ENCODE results near the gene CHPF.

Gene CHPF

GRCh38 chr2:219543596-219544358, at the start of gene CHPF, which contains the start of gene TMEM198 (continued):
- no peak for TF ChIP-seq MYNN (tag by site-specific recombination; IDR thresholded peaks at IDR 0.05; ENCODE audit: borderline replicate concordance)
- no peak for TF ChIP-seq REPIN1 (tag by site-specific recombination; IDR thresholded peaks at IDR 0.05; ENCODE audit: low read depth)
- TF ChIP-seq ZNF624 (tag by site-specific recombination; IDR thresholded peaks at IDR 0.05) = no peak
- peak; percentile 94 for TF ChIP-seq ZBTB21 (tag by site-specific recombination; IDR thresholded peaks at IDR 0.05)
- peak; percentile 66; the same call in 1 of the 2 replicates for TF ChIP-seq KLF1 (tag by site-specific recombination; IDR thresholded peaks at IDR 0.05)
- TF ChIP-seq ZNF555 (tag by site-specific recombination; conservative IDR thresholded peaks at IDR 0.05) = no peak
- peak; percentile 98 for TF ChIP-seq ATF2 (tag by site-specific recombination; IDR thresholded peaks at IDR 0.05; ENCODE audit: low read depth)
- TF ChIP-seq PATZ1 (tag by site-specific recombination; IDR thresholded peaks at IDR 0.05) = peak; percentile 99
- TF ChIP-seq ELK4 (IDR thresholded peaks at IDR 0.05; ENCODE audit: borderline replicate concordance, low read depth, low read length) = peak; percentile 77; the same call in 1 of the 2 replicates
- TF ChIP-seq ZNF449 (tag by site-specific recombination; IDR thresholded peaks at IDR 0.05) = no peak
- TF ChIP-seq ZNF529 (tag by site-specific recombination; IDR thresholded peaks at IDR 0.05; ENCODE audit: insufficient replicate concordance) = no peak
- peak; percentile 96 for TF ChIP-seq SP3 (tag by site-specific recombination; IDR thresholded peaks at IDR 0.05)
- TF ChIP-seq ZNF26 (tag by site-specific recombination; IDR thresholded peaks at IDR 0.05) = no peak
- TF ChIP-seq ZNF791 (tag by site-specific recombination; IDR thresholded peaks at IDR 0.05) = no peak
- TF ChIP-seq HOXD13 (CRISPR knock-in tag; IDR thresholded peaks at IDR 0.05; ENCODE audit: borderline replicate concordance) = no peak
- no peak for TF ChIP-seq ZNF148 (tag by site-specific recombination; IDR thresholded peaks at IDR 0.05; ENCODE audit: borderline replicate concordance)
- TF ChIP-seq ZNF155 (tag by site-specific recombination; IDR thresholded peaks at IDR 0.05) = no peak
- TF ChIP-seq ZBTB20 (tag by site-specific recombination; IDR thresholded peaks at IDR 0.05) = peak; percentile 35; the same call in 1 of the 2 replicates
- no peak for TF ChIP-seq ZNF221 (tag by site-specific recombination; IDR thresholded peaks at IDR 0.05; ENCODE audit: borderline replicate concordance)
- no peak for TF ChIP-seq ZNF18 (tag by site-specific recombination; IDR thresholded peaks at IDR 0.05)
- no peak for TF ChIP-seq ZNF776 (tag by site-specific recombination; IDR thresholded peaks at IDR 0.05; ENCODE audit: borderline replicate concordance)
- no peak for TF ChIP-seq ZNF548 (tag by site-specific recombination; IDR thresholded peaks at IDR 0.05)
- TF ChIP-seq ZNF335 (tag by site-specific recombination; conservative IDR thresholded peaks at IDR 0.05) = no peak; the same call in 1 of the 2 replicates
- TF ChIP-seq ZNF645 (tag by site-specific recombination; IDR thresholded peaks at IDR 0.05) = no peak
- peak; percentile 97 for TF ChIP-seq ZBTB7A (tag by site-specific recombination; IDR thresholded peaks at IDR 0.05; ENCODE audit: low read depth)
- TF ChIP-seq ZNF174 (tag by site-specific recombination; IDR thresholded peaks at IDR 0.05) = no peak

All from HEK293 (cell line).